ENCODE results near the gene TBC1D4.

GRCh38 chr13:75470676-75471075, 11.3 kb downstream of the TBC1D4 start:
- no peak for TF ChIP-seq CTCF (IDR thresholded peaks at IDR 0.05)
- no peak for TF ChIP-seq POLR2A (IDR thresholded peaks at IDR 0.05)

Data from prostate gland (tissue), 2 donors.